Stimulated activated CD8-positive, alpha-beta memory T cell treated with anti-CD3 and anti-CD28 coated beads, Interleukin-12 subunit alpha, Interleukin-12 subunit beta, amount 100 ng/mL, for 4 hours (primary cell): ENCODE data around the gene NIM1K.
"Not testable (repeated sequence)": the region's sequence is repeated elsewhere in the genome, so short reads cannot be mapped to it uniquely, and the experiment has no call there.

ENCODE experiments used
- DNase-seq: peaks from one replicate; pipeline ENCODE4 v3.0.0-alpha.2; 2020; ENCODE audit warnings: low read depth

Gene NIM1K

GRCh38 chr5:43230707-43231106, 38.7 kb downstream of the NIM1K start:
- no peak for DNase-seq

DNA sequence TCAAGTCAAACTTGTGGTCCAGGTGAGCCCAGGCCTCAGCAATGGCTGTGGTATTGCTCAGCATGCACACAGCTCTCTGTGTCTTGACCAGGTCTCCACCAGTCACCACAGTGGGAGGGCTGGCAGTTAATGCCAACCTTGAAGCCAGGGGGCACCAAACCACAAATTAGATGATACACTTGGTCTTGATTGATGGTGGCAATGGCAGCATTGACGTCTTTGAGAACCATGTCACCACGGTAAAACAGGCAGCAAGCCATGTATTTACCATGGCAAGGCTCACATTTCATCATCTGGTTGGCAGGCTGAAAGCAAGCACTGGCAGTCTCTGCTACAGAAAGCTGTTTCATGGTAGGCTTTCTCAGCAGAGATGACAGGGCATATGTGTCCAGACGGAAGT, 40.0 kb downstream of the NIM1K start:
- no peak for DNase-seq

GRCh38 chr5:43232943-43233833, 41.2 kb downstream of the NIM1K start:
- no peak for DNase-seq

DNA sequence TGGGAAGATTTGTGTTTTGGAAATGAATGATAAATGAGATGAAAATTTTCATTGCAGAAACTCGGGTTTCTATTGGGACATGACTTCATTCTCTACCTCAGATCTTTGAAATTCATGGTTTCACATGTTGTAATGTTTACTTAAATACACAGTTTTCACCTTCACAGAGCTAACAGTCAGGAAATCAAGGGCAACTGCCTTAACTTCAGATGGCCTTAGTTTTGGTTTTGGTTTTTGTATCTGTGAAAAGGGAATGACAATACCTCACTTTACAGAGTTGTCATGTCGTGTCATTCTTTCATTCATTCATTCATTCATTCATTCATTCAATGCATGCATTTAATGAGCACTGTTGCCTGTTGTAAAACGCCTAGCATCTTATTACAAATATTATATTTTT, 41.9 kb downstream of the NIM1K start:
- no peak for DNase-seq

GRCh38 chr5:43236653-43237355, 44.8 kb downstream of the NIM1K start:
- DNase-seq = no peak

- no peak for DNase-seq
Observed at GRCh38 chr5:43242196-43242595, 50.2 kb downstream of the NIM1K start.

DNA sequence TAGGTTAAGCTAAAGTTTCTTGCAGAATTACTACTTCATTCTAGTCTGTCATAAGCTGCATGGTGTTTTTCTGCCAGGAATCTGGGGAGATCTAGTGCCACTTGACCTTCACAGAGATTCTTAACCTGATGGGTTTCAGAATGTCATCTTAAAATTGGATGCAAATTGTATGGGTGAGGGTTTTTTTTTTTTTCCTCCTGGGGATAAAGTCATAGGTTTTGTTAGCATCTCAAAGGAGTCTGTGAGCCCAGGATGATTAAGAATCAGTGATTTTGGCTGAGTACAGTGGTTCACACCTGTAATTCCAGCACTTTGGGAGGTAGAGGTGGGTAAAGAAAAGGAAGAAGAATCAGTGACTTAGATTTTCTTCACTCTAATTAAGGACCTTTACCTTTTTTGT, 51.2 kb downstream of the NIM1K start:
- DNase-seq = no peak

DNA sequence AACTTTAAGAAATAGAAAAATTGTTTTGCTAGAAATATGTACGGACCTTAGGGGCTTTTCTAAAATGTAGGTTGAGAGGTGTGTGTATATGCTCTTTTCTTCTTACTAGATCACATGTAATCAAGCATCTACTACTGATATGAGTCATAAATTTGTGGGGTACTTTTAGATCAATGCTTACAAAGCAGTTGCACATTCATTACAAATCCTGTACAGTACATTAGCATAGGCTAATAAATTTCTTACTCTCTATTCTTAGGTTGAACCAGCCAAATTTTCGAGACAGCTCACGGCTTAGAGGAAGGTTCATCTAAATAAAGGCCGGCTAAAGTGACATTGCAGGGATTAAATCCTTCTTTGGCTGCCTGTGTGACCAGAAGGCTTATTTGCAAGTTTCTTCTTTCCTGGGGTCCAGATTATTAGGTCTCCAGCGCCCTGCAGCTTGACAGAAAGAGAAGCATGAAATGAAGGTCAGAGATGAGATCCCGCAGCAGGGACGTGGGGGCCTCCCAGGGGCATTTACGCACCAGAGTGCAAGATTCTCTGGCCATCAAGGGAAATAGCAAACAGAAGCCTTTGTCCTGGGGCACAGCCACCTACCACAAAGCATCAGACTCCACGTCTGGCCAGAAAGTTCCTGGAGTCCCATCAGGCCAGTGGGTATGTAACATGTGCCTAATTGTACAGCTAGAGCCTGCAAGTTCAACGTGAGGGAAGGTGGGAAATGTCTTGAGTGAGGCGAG, 53.0 kb downstream of the NIM1K start:
- no peak for DNase-seq

GRCh38 chr5:43245724-43246385, 53.8 kb downstream of the NIM1K start:
- DNase-seq = no peak

DNA sequence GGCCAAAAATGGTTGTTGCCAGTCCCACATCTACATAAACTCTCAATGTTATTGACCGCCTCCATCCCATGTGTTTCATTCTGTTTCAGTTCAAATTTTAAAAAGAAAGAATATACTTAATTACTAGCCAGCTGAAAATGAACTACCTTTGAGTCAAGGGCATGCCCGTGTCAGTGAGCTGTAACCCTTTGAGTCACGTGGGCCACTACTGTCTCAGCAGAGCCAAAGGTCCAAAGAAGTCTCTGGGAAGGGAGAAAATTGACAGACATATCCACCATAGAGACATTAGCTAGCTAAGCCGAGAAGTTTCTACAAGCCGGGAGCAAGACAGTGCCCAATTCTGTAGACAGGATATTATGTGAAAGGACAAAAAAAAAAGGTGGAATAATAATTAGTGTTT, 59.7 kb downstream of the NIM1K start:
- no peak for DNase-seq

- DNase-seq = no peak
Observed at GRCh38 chr5:43255704-43256103, 63.7 kb downstream of the NIM1K start.

- DNase-seq = no peak
Observed at GRCh38 chr5:43256261-43256966, 64.4 kb downstream of the NIM1K start.

GRCh38 chr5:43258116-43258515, 66.1 kb downstream of the NIM1K start:
- no peak for DNase-seq

DNA sequence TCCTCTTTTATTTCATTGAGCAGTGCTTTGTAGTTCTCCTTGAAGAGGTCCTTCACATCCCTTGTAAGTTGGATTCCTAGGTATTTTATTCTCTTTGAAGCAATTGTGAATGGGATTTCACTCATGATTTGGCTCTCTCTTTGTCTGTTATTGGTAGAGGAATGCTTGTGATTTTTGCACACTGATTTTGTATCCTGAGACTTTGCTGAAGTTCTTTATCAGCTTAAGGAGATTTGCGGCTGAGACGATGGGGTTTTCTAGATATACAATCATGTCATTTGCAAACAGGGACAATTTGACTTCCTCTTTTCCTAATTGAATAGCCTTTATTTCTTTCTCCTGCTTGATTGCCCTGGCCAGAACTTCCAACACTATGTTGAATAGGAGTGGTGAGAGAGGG, 70.2 kb downstream of the NIM1K start:
- not testable (repeated sequence) for DNase-seq

DNA sequence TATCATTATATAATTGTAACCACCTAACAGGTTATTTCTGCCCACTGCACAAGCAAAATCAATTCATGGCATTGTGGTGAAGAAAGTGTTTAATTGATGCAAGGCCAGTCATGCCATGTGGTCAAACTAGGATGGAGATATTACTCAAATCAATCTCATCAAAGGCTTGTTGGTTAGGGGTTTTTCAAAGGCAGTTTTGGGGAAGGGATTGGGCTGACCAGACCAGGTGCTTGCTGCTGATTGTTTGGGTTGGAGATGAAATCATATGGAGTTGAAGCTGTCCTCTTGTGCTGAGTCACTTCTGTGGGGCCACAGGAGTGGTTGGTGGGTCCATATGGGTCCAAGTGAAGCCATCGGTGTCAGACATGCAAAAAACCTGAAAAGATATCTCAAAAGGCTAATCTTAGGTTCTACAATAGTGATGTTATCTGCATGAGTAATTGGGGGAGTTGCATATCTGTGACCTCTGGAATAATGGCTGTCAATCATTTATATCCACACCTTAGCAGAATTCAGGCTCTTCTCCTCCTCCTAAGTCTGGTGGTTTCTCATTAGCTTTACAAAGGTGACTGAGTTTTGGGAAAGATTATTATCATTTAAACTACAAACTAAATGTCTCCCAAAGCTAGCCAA, 76.3 kb downstream of the NIM1K start:
- DNase-seq = no peak

- DNase-seq = no peak
Observed at GRCh38 chr5:43270645-43271044, 78.6 kb downstream of the NIM1K start.

GRCh38 chr5:43273552-43273951, 81.5 kb downstream of the NIM1K start:
- DNase-seq = no peak

- DNase-seq = no peak
Observed at GRCh38 chr5:43274435-43275114, 82.5 kb downstream of the NIM1K start.

DNA sequence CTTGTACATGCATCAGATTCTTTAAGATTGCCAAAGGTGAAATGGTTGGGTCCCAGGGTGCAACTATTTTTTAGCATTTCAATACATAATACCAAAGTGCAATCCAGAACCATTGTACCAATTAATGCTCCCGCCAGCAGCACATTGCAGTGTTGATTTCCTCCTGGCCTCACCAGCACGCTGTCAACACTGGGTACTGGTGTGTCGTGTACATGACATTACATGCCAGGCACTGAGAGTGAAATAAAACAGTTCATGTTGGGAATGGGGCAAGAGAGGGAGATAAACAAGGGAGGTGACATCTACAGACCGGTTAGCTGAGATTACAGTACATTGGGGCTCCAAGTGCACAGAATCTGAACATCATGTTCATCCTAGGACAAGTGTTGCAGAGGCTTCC, 83.4 kb downstream of the NIM1K start:
- DNase-seq = no peak

DNA sequence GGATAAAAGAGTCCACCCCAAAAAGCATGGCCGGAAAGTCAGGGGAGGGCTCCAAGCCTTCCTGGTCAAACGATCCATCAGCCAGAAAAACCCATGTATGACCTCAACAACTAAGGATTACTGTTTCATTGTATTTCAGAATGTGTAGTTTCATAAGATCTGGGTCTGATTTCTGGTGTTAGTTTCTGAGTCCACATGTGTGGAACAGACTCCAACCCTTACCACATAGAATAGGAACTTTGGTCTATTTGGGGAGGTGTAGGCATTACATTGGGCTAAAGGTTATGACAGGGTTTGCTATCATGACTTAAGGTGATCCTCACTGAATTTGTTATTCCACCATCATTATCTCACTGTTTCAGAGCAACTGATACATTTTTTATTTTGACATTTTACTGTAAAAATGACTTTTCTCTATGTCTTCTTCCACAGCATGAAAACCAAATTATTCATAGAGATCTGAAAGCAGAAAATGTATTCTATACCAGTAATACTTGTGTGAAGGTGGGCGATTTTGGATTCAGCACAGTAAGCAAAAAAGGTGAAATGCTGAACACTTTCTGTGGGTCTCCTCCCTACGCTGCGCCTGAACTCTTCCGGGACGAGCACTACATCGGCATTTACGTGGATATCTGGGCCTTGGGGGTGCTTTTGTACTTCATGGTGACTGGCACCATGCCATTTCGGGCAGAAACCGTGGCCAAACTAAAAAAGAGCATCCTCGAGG, 87.7 kb downstream of the NIM1K start:
- DNase-seq = no peak
